HCT116 (cell line): Measurements from ENCODE around the gene ZNF584. TPM values are rescaled to one million over a fixed set of nuclear protein-coding genes. Genes with fewer than 3 reads are reported as not detected.

ENCODE experiments used
- ATAC-seq: fragments of 200-7000 bp; cut with Tn5 transposase; 2 replicates; pipeline ENCODE4 v1.9.1; 2020; ENCODE audit warnings: mild to moderate bottlenecking, moderate library complexity
- BruUV-seq: library from RNA; stranded (reverse); fragments of 400-500 nt; replicated peaks from 2 replicates; lab custom pipeline; 2021; lab: Mats Ljungman, UMichigan
- CTCF ChIA-PET: fragments of 300-600 bp; sonication (Branson Sonifier 250); formaldehyde crosslinking; loops from one replicate; lab custom pipeline; 2021; ENCODE audit warnings: antibody characterized with exemption; lab: Charles Lee
- POLR2A ChIA-PET: fragments of 300-600, 350-600 bp; sonication (Branson Sonifier 250); formaldehyde crosslinking; loops from one replicate; lab custom pipeline; 2021; ENCODE audit warnings: antibody characterized with exemption; lab: Charles Lee
- RAD21 ChIA-PET, 2 experiments: fragments of 300-600 bp; sonication (Branson Sonifier 250); formaldehyde crosslinking; loops; one replicate each; lab custom pipeline; 2023; ENCODE audit warnings: low total read pairs in 2 of 2; ENCODE audit not compliant: uncharacterized antibody in 2 of 2, unreplicated experiment in 2 of 2, low non-redundant PET in 1 of 2; lab: Charles Lee
- DNase-seq: peaks from one replicate; pipeline ENCODE4 v3.0.0-alpha.2; 2010; ENCODE audit warnings: low read depth, low spot score
- H2AFZ ChIP-seq: fragments of 200-600 bp; shearing (Covaris generic), sonication (generic); 2 replicates; pipeline ENCODE4 v1.6.1; 2017; ENCODE audit warnings: low read depth, mixed run types, mixed read lengths, antibody characterized with exemption, low read length; ENCODE audit not compliant: poor library complexity, severe bottlenecking
- H3K27ac ChIP-seq: 2 replicates; pipeline ENCODE4 v1.5.1; 2012; ENCODE audit warnings: low read depth, low read length
- H3K27me3 ChIP-seq: fragments of 200-600 bp; sonication (generic); 2 replicates; pipeline ENCODE4 v1.6.1; 2016; ENCODE audit warnings: mixed run types, low read length, mixed read lengths; ENCODE audit not compliant: insufficient read depth
- H3K36me3 ChIP-seq, 2 experiments: fragments of 200-500 bp in 1 of 2; fragments of 200-600 bp in 1 of 2; sonication (Bioruptor generic) in 1 of 2; sonication (generic) in 1 of 2; 2 replicates each; pipeline versions ENCODE4 v1.5.1 to v1.6.1; 2014 to 2016; ENCODE audit warnings: low read length in 2 of 2, inconsistent platforms in 1 of 2, mixed read lengths in 1 of 2, mixed run types in 1 of 2; ENCODE audit not compliant: insufficient read depth in 2 of 2, control insufficient read depth in 1 of 2
- H3K4me1 ChIP-seq, 2 experiments: fragments of 200-600 bp in 1 of 2; sonication (generic) in 1 of 2; 2 replicates each; pipeline versions ENCODE4 v1.5.1 to v1.6.1; 2012 to 2017; ENCODE audit warnings: low read length in 2 of 2, inconsistent platforms in 1 of 2, mild to moderate bottlenecking in 1 of 2, mixed read lengths in 1 of 2, mixed run types in 1 of 2, moderate library complexity in 1 of 2; ENCODE audit not compliant: insufficient read depth in 2 of 2, control insufficient read depth in 1 of 2
- H3K4me2 ChIP-seq: fragments of 200-600 bp; sonication (generic); 2 replicates; pipeline ENCODE4 v1.6.1; 2017; ENCODE audit warnings: mixed run types, low read length, mixed read lengths
- H3K4me3 ChIP-seq, 2 experiments: fragments of 200-600 bp in 1 of 2; sonication (generic) in 1 of 2; replicated peaks in 1 of 2; 2 replicates each; pipeline ENCODE4 v1.5.1; 2011 to 2016; ENCODE audit warnings: low read length in 2 of 2, control low read depth in 1 of 2, low read depth in 1 of 2, mild to moderate bottlenecking in 1 of 2, mixed read lengths in 1 of 2, mixed run types in 1 of 2
- H3K79me2 ChIP-seq: fragments of 200-600 bp; sonication (generic); 2 replicates; pipeline ENCODE4 v1.6.1; 2017; ENCODE audit warnings: mild to moderate bottlenecking, mixed run types, low read length, moderate library complexity, mixed read lengths; ENCODE audit not compliant: insufficient read depth
- H3K9ac ChIP-seq: fragments of 200-600 bp; sonication (generic); 2 replicates; pipeline ENCODE4 v1.6.1; 2016; ENCODE audit warnings: low read length, mixed read lengths
- H3K9me2 ChIP-seq: fragments of 200-600 bp; sonication (generic), shearing (Covaris generic); 2 replicates; pipeline ENCODE4 v1.6.1; 2017; ENCODE audit warnings: mixed run types, mild to moderate bottlenecking, moderate library complexity; ENCODE audit not compliant: insufficient read depth
- H3K9me3 ChIP-seq, 2 experiments: fragments of 200-500 bp in 1 of 2; fragments of 200-600 bp in 1 of 2; sonication (Bioruptor generic) in 1 of 2; sonication (generic) in 1 of 2; 2 replicates each; pipeline ENCODE4 v1.6.1; 2014 to 2017; ENCODE audit warnings: low read length in 2 of 2, mixed read lengths in 2 of 2, inconsistent platforms in 1 of 2, low read depth in 1 of 2, mild to moderate bottlenecking in 1 of 2, mixed run types in 1 of 2, moderate library complexity in 1 of 2; ENCODE audit not compliant: control insufficient read depth in 1 of 2, insufficient read depth in 1 of 2
- H4K20me1 ChIP-seq: fragments of 200-600 bp; sonication (generic), shearing (Covaris generic); 2 replicates; pipeline ENCODE4 v1.6.1; 2017; ENCODE audit warnings: mixed run types, mild to moderate bottlenecking, moderate library complexity; ENCODE audit not compliant: insufficient read depth
- MAX ChIP-seq: IDR thresholded peaks from 2 replicates; pipeline ENCODE4 v1.6.1; 2012
- RAD21 ChIP-seq: IDR thresholded peaks from 2 replicates; pipeline ENCODE4 v1.6.1; 2012; ENCODE audit warnings: low read depth, mild to moderate bottlenecking
- REST ChIP-seq: IDR thresholded peaks from 2 replicates; pipeline ENCODE4 v1.6.1; 2012; ENCODE audit warnings: low read depth
- SP1 ChIP-seq: IDR thresholded peaks from 2 replicates; pipeline ENCODE4 v1.6.1; 2012; ENCODE audit warnings: low read depth
- intact Hi-C: fragments of 100-400 bp; cut with micrococcal nuclease; formaldehyde crosslinking; loops from 2 replicates; pipeline ENCODE4 v1.10.0; 2022
- total RNA-seq: library from RNA; stranded (reverse); gene quantifications from one replicate; pipeline ENCODE4 v1.2.1, GENCODE V29; 2021; ENCODE audit not compliant: unreplicated experiment

Gene ZNF584
- total RNA-seq, 1 experiment from 2014 or later: 25.8 TPM

GRCh38 chr19:58393725-58394033 is 14.8 kb upstream of the ZNF584 start (continued):
- no peak for TF ChIP-seq REST
- TF ChIP-seq, all 23 proteins: peak for 0

- Histone ChIP-seq H3K9ac (peak overlapping the region; percentile 22), H3K9me2 (no peaks in the 10 kb centered on the region), H3K4me2 (peak overlapping the region; percentile 48), H4K20me1 (peaks cover 31% of the 10 kb centered on the region; the same call in 1 of the 2 replicates), H3K4me3 (no peak overlapping the region), H3K36me3 (peaks cover 22 to 51% of the 10 kb centered on the region in 2 experiments; a peak in 3 of 4 replicates), H3K27me3 (no peaks in the 10 kb centered on the region), H3K9me3 (no peaks in the 10 kb centered on the region), H3K4me1 (peaks cover 20 to 53% of the 10 kb centered on the region in 2 experiments), H3K79me2 (peaks cover 37% of the 10 kb centered on the region), H3K27ac (peak overlapping the region; percentile 36), H2AFZ (no peak overlapping the region)
- no TSS peak for BruUV-seq
- POLR2A ChIA-PET: no interaction called here
- intact Hi-C loops: no loop called here
- TF ChIP-seq SP1 (peak; percentile 11; the same call in 1 of the 2 replicates), MAX (0 out of 2 replicates have a peak, but pooled peaks have one; percentile 20), RAD21 (no peak)
- ATAC-seq (peak; percentile 28), DNase-seq (no peak)
- RAD21 ChIA-PET: no interaction called here
- CTCF ChIA-PET: no interaction called here
Observed at GRCh38 chr19:58394821-58395219, 13.6 kb upstream of the ZNF584 start.
